CD4-positive, alpha-beta T cell treated with Interleukin-2 at 100 ng/mL for 4 hours (primary cell): ENCODE results near the gene HOTAIR.

Experiments
- DNase-seq: peaks from one replicate; pipeline ENCODE4 v3.0.0-alpha.2; 2020; ENCODE audit warnings: low spot score

HOTAIR gene

DNA sequence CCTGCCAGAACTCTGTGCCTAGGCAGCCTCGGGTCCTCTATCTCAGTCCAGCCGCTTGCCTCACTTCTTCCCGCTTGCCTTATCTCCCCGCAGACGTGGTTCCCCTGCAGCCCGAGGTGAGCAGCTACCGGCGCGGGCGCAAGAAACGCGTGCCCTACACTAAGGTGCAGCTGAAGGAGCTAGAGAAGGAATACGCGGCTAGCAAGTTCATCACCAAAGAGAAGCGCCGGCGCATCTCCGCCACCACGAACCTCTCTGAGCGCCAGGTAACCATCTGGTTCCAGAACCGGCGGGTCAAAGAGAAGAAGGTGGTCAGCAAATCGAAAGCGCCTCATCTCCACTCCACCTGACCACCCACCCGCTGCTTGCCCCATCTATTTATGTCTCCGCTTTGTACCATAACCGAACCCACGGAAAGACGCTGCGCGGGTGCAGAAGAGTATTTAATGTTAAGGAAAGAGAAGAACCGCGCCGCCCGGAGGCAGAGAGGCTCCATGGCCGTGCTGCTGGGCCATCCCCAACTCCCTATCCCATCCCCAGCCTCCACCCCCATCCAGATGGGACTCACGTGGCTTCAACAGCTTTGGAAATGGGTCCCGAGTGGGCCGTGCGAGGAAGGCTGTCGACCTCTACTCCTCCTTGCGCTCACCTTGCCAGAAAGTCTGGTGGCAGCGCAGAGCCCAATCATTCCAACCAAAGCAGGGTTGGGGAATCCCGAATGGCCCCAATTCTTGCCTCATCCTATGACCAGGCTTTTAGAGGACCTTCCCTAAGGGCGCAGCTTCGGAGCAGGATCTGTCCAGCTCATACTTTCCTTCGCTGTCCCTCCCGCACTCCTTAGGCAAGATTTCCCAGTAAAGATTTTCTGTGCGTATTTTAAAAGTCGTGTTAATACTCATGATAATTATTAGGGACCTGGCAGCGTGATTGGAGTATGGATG lies 29.6 kb downstream of the HOTAIR start:
- no peak for DNase-seq

DNA sequence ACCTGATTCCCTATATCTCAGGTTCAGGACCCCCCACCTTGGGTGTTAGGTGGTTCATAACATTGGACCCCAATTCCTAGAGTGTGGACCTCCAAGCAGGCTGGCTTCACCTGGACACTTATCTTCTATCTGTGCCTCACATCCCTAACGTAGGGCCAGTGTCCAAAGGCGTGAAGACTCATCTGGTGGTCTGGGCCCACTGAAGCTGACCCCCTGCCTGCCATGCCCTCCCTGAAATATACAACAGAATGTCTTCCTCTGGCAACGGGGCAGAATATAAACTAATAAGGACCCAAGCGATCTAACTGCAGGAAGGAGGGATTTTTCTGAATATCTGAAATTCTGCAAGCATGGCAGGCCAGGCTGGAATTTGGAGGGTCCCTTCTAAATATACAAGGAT lies 30.5 kb downstream of the HOTAIR start:
- no peak for DNase-seq

DNA sequence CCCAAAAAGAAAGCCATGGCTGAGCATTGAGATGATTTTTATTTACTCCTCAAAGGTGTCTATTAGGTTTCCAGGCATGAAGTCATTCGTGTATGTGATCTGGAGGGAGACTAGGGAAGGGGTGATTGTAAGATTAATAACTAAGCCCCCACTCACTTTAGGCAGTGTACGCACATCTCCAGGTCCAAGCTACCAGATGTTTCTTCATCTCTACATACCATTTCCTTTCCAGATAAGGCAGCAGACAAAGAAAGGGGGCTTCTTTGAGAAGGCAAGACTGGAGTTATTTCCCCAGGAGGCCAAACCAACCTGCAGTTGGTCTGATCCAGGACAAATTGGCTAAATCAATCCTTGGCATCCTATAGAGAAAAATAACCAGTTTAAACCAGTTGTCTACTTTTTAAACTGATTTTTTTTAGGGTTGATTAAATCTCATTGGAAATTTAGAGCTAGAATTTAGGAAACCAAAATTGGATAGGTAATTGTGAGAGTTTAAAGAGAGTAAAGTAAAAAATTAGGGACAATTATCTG lies 32.2 kb downstream of the HOTAIR start:
- DNase-seq = no peak

DNA sequence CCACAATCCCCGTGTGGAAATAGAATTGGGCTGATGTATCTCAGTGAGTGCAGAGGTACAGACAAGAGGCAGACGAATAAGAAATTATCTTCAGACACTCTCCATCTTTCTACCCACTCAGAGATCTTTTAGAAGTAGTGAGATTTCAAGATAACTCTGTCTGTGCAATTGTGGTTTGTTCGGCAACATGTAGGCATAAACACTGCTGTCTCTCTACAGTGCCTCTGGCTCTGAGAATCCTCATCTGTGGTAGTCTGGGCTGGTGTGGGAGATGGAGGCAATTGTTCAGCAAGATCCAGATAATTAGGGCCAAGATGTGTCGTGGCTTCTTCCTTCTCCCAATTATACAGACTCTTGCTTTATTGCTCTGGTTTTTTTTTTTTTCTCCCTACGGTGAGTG lies 33.0 kb downstream of the HOTAIR start:
- DNase-seq = no peak

DNA sequence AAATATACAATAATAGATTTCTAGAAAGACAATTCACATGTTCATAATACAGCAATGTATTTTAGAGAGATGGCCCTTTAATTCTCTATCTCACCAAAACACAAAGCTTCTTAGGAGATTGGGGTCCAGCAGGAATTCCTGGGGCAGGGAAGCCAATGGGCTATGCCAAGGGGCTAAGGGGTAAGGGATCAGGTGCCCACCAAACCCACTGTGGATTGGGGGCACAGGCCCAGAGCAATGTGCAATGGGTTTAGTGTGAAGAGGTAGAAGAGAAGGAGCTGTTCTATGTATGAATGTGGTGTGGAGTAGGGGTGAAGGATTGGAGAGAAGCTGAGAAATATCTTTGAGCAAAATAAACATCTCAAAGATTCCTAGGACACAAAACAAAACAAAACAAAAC lies 33.6 kb downstream of the HOTAIR start:
- no peak for DNase-seq

DNA sequence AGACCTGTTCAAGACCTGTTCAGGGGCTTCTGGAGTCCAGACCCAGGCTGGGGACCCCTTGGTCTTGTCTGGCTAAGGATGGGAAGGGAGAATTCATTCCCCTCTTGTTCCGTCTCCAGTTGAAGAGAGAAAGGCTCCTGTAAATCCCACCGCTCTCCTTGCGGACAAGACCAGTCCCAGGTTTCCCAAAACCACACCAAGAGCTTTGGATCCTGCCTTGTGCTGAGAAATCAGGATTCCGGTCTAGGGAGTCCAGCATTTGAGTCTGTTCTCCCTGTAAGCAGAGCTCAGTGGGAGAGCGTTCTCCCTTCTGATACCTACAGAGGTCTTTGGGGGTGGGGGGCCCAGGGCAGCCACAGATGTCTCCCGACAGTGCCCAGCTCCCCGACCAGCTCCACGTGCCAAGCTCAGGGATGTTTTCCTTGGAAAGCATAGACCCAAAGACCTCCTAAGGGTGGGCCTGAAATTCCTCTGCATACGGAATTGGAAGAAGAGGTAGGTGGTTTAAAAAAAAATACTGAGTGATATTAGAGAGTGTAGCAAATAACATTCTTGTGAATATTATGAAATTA lies 34.2 kb downstream of the HOTAIR start:
- DNase-seq = no peak

DNA sequence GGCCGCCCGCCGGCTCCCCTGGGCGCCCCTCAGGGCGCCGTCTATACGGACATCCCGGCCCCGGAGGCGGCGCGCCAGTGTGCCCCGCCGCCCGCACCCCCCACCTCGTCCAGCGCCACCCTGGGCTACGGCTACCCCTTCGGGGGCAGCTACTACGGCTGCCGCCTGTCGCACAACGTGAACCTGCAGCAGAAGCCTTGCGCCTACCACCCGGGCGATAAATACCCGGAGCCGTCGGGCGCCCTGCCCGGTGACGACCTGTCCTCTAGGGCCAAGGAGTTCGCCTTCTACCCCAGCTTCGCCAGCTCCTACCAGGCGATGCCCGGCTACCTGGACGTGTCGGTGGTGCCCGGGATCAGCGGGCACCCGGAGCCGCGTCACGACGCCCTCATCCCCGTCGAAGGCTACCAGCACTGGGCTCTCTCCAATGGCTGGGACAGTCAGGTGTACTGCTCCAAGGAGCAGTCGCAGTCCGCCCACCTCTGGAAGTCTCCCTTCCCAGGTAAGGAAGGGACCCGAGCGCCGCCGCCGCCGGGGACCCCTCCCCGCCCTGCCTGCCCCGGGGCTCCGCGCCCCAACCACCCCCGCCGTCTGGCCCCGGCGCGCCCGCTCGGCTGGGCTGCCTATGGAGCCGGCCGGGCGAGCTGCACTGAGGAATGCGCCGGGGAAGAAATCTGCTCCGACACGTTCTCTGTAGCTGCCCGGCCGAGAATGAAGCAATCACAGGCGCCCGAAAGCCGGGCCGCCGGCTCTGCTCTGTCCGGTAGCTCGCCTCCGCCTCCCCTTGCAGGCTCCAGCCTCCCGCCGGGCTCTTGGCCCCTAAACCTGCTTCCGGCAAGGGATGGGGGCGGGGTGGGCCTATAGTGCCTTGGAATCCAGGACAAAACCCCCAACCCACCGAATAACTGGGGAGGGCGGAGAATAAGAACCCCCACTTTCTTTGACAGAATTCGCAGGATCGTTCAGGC lies 35.3 kb downstream of the HOTAIR start:
- no peak for DNase-seq

DNA sequence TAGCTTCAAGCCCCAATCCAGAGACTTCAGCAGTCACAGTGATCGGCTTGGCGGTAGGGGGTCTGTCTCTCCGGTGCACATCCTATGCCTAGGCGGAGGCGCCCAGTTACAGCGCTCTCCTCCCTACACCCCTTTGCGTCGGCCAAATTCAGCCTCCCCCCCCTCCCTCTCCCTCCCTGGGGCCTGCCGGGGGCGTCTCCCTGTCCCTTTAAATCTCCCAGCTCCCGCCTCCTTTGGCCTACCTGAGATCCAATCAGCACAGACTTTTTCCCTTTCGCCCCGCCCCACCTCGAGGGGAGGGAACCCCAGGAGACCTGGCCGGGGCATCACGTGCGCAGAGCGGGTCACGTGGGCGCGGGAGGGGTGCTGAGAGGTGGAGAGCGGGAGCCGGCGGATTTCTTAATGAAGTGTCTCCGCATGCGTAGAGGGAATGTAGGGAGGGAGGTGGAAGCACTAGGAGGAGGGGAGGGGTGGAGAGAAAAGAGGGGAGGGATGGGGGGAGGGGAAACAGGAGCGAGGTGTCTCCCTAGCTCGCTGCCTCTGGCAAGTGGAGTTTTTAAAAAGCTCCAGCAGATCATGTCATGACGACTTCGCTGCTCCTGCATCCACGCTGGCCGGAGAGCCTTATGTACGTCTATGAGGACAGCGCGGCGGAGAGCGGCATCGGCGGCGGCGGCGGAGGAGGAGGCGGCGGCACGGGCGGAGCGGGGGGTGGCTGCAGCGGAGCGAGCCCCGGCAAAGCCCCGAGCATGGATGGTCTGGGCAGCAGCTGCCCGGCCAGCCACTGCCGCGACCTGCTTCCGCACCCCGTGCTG lies 36.2 kb downstream of the HOTAIR start, which contains the start of gene HOXC13:
Gene HOXC13, plus strand, starts transcription at position 506 of the 815 bp plus-strand sequence. Its CDS starts 76 bp downstream, at position 582.
- no peak for DNase-seq

DNA sequence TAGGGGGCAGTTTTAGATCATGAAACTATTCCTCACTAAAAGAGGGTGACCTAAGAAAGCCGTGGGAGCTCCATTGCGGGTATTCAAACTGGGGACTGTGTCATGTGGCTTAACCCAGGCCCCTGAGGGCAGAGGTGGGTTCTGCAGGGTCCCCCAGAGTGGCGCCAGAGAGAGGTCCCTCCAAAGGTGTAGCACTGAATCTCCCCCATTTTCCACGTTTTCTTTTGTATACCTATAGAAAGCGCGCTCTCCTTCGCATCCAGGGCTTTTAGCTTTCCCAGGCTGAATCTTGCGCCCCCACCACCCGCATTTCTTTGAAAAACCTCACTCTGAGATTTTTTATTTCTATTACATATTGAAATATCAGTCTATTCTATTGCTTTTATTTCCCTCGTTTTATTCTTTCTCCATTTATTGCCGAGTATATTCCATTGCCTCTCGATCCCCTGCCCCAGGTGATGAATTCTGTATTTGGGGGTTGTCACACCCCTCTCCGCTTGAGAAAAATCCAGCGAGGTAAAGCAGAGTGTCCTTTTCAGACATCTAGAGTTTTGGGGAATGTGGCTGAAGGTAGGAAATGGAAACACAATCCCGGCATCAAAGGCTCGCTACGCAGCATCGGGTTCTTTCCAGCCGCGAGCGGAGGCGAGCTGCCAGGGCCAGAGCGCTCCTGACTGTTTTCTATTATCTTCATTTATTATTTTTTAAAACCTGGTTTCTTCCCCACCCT lies 37.0 kb downstream of the HOTAIR start:
- no peak for DNase-seq

DNA sequence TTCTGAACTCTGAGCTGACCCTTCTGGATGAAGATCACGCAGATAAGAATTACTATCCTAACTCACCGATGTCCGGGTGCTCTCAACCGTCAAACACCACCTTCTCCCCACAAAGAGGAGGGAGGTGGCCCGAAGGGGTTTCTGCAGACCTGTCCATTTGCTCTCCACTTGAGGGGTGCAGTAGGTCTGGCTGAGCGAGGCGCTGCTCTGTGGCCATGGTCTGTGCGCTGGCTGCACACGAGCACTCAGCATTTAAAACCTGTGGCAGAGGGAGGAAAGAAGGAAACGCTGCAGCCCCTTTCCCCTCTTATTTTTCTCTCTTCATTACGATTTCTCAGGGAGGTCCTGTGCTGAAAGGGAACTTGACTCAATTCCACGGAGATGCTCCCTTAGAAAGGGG lies 37.7 kb downstream of the HOTAIR start:
- no peak for DNase-seq

DNA sequence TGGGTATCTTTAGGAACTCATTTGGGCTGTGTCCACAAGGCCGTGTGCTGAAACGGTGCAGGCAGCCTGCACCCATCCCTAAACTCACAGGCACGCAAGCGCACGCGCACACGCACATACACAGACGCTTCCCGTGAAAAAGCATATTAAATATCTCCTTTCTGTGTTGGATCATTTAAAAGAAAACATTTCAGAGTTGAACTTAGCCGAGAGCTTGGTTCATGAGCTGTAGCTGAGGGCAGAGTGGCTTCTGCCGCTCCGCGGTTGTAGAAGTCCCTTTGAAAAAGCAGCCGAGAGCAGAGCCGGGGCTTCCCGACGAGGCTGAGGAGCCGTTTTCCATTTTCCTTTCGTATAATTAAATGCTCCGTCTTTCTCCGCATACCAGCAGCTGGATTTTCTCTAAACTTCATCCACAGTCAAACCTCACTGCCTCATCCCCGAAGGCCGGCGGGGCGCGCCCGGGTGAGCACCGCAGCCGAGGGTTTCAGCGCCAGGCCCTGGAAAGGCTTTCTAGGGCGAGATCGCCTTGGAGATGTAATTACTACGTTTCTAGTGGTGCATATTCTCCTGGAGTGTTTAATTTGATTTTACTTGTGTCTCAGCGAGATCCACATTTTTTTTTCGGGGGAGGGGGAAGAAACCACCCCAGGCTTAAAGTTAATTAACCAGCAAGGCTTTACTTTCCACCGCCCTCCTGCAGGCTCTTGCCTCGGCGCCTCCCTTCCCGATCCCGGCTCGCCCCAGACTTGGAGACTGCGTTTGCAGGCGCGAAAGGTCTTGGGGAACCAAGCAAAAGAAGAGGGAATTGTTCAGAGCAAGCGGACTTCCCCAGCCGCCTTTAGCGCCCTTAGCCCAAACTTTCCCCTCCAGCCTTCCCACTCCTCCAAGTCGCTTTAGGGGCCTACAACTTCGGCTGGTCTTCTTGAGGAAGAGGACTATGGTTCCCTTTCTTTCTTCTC lies 39.1 kb downstream of the HOTAIR start:
- DNase-seq = no peak

DNA sequence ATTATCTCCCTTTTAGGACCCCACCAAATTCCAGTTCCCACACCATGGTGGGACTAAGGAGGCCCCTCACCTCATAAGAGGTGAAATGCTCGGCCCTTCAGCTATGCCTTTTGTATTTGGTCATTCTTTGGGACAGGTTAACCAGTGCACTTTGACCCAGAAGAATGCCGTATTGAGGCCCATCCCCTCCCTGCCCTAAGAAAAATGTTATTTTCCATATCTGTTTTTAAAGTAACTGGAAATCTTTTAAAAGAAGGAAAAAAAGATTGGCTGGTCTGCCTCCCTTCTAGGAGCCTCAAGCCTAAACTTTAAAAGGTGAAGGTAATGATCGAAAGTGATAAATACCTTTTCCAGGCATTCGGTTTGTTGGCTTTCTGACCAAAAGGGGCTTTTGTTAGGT lies 41.8 kb downstream of the HOTAIR start:
- no peak for DNase-seq

DNA sequence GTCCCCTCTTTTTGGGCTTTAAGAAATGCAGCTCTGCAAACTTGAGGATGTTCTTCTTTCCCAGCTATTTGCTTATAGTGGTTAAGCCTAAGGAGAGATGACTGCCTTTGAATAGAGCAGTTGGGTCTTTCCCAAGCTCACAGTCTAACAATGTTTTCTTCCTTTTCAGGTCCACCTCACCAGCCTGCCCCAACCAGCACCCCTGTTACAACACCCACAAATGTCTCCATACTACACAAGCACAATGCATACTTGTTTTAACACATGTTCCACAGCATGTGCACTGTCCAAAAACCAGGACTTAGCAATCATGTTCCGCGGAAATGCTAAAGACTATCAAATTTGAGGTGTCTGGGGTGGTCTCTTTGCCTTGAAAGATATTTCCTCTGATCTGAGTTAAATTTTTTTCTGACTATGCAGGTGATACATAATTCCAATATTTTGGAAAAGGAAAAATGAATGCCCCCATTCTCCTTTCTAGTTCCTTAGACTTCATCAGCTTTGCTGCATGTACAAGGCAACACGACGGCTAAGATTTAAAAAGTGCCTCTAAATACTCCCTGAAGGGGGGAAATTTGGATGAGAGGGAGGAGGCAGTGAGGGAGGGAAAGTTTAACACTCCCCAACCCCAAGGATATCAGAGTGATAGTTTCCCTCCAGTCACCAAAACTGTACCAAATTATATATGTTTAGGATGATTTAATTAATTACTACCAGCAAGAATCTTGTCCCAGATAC lies 42.7 kb downstream of the HOTAIR start:
- no peak for DNase-seq

DNA sequence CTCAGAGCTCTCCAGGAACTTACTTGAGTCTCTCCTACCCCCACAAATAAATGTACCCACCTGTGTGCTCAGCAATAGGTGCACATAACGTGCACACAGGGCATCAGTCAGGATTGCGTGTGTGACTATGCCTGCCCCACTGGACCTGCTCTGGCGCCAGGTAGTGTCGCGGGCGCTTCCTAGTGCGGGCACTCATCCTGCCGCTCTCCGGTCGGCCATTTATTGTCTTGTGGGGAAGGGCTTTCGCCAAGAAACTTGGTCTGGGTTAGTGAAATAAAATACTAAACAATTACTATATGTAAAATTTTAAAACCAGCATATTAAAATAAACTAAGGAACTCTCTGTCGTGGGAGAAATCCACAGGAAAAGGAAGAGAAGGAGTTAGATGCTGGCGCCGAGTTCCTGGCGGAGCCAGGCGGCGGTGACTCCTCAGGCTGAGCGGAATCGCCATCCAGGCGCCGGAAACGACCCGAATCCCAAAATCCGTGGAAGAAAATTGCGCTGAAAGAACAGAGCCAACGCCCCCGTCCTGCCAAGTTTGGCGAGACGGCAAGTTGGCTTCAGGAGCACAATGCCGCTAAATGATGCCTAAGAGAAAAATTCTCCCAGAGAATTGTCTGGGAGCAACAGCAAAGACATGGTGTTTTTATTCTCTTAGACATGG lies 44.0 kb downstream of the HOTAIR start:
- no peak for DNase-seq

DNA sequence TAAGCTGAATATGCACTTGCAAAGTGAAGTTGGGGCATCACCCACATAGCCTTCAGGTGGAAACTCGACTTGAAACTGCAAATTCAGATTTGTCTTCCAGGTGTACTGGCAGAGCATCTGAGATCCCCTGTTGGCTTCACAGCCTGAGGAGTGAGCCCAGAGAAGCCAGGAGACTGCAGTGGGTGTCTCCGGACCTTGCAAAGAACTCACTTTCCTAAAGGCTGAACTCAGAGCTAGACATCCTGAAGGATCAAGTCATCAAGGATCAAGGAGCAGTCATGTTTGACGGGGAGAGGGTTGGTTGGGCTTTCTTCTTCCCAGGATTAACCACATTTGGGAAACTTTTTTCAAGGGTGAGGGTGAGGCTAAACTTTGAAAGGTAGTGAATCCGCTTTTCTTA lies 45.2 kb downstream of the HOTAIR start:
- DNase-seq = no peak

DNA sequence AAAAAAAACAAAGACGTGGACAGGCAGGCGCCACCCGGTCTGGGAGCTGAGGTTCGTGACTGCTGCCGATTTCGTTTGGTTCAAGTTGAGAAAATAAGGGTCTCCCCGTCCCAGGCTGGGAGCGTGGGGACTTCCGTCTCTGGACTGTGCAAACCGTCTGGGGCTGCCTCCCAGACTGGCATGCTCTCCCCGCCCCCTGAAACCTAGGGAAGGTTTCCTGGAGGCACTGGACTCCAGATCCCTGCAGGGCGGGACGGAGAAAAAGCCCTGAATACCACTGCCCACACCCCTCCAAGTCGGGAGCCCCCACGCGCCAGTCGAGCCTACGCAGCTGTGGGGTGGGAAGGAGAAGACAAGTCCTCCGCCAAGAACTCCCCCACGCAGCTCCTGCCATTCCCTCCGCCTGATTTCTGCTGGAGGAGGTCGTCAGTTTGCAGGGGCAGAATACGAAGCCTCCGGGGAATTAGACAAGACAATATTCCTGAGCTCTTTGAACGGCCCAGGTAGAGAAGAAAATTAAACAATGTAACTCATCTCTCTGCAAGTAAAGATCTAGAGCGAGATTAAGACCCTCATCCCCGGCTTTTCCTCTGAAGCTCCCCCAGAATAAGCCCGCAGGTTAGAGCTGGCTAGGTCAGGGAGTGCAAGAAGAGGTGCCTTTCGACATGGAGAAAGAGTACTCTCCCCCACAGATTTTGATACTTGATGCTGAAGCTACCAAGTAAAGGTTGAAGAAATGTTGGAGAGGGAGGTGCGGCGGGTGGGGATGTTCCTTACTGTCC lies 46.5 kb downstream of the HOTAIR start:
- no peak for DNase-seq
